Activated CD8-positive, alpha-beta memory T cell treated with anti-CD3 and anti-CD28 coated beads for 4 hours (primary cell): ENCODE data around the gene SLC9A9.

Source experiments
- DNase-seq, 2 donors: peaks; one replicate each; pipeline ENCODE4 v3.0.0-alpha.2; 2020; ENCODE audit warnings: low read depth in 2 of 2

SLC9A9 gene

GRCh38 chr3:143247073-143247472 lies 601.2 kb downstream of the SLC9A9 start:
- DNase-seq = no peak

- no peak for DNase-seq
These were observed 602.6 kb downstream of the SLC9A9 start for GRCh38 chr3:143245692-143246091.

GRCh38 chr3:143244516-143245063 lies 603.7 kb downstream of the SLC9A9 start:
- no peak for DNase-seq

GRCh38 chr3:143243686-143244085 lies 604.6 kb downstream of the SLC9A9 start:
- DNase-seq = no peak

DNA sequence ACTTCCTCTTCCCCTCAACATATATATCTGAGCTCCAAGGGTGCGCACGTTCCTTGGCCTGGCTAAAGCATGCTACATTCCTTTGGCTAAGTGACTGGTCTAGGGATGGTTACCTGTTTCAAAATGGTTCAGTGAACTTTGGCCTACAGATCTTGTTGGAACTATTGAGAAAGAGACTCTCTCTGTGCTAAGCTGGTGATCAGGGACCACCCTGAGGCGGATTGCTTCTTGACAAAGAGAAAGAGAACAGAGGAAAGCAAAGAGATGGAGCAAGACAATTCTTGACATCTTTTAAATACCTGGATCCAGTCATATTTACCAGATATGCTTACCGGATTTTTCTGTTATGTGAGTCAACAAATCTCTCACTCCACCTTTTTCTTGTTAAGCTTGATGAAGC lies 605.6 kb downstream of the SLC9A9 start:
- DNase-seq = no peak

GRCh38 chr3:143242101-143242500 lies 606.2 kb downstream of the SLC9A9 start:
- DNase-seq = no peak

GRCh38 chr3:143241481-143241951 lies 606.8 kb downstream of the SLC9A9 start:
- DNase-seq = no peak

- DNase-seq = no peak
These were observed 607.4 kb downstream of the SLC9A9 start for GRCh38 chr3:143240886-143241285.

- no peak for DNase-seq
These were observed 609.2 kb downstream of the SLC9A9 start for GRCh38 chr3:143239031-143239430.

- no peak for DNase-seq
These were observed 611.1 kb downstream of the SLC9A9 start for GRCh38 chr3:143237077-143237627.

DNA sequence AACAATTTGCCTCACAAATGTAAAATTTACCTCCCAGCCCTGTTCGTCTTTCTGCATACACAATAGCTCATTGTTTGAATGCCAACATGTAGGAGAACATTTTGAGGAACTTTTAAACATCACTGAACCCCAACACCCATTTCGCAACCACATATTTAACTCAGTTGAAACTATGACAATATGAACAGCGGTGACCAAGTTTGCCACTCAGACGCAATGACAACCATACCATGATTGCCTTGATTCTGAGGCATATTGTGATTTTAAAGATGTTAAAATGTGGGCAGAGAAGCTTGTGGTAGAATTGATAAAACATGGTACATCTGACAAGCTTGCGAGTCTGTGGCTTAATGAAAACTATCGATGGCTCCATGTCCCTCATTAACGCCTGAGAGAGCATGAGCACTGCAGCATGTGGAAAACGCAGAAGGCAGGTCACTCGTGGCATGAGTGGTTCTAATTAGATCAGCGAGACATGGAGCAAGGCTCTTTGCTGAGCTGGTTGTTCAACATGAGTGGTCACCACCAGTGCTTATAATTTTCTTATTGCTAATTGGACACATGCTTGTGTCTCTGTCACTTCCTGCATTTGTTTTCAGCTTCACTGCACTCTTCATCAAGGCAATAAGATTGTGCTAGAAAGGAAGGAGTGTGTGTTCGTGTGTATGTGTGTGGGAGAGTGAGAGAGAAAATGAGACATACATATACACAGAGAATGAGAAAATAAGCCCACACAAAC lies 611.9 kb downstream of the SLC9A9 start:
- no peak for DNase-seq

DNA sequence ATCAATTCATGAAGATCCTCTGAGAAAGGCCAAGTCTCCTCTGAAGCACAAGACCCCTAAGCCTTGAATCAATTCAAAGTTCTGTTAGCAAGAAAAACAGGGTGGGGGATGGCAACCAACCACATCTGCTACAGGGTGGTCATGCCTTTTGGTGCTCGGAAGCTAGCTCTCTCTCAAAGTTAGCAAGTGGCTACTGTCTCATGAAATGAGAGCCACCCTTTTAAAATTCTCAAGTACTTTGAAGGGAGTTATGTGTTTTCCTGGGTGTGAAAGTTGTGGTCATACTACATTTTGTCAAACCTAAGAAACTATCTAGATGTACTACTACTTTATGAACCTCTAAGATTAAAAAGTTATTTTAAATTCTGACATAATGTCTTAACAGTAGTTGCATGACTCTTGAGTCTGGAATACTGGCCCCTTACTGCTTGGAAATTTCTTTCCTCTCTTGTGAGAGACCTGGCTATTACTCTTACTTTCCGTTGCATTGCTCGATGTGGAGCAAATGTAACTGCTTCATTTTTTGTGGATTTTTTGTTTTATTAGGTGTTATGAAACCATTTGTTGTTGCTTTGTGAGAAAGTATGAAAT lies 612.6 kb downstream of the SLC9A9 start:
- DNase-seq = no peak

GRCh38 chr3:143234526-143234925 lies 613.7 kb downstream of the SLC9A9 start:
- DNase-seq = no peak

- no peak for DNase-seq
These were observed 615.3 kb downstream of the SLC9A9 start for GRCh38 chr3:143232981-143233380.

DNA sequence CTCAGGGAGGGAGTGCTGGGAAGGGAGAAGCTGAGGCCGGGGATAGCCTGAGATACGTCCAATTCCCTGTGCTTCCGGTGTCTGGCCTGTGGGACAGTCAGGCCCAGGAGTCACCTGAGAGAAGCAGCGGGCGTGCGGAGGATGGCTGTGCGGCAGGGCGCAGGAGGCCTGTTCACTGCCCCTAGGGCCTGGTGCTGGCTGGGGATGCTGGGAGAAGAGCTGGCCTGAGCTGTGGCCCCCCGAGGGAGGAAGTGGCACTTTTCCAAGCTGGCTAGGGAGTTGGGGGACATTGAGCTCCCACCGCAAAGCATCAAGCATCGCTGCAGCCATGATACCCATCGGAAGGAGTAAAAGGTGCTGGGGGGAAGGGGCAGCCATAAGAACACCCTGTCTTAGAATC lies 619.9 kb downstream of the SLC9A9 start:
- no peak for DNase-seq

DNA sequence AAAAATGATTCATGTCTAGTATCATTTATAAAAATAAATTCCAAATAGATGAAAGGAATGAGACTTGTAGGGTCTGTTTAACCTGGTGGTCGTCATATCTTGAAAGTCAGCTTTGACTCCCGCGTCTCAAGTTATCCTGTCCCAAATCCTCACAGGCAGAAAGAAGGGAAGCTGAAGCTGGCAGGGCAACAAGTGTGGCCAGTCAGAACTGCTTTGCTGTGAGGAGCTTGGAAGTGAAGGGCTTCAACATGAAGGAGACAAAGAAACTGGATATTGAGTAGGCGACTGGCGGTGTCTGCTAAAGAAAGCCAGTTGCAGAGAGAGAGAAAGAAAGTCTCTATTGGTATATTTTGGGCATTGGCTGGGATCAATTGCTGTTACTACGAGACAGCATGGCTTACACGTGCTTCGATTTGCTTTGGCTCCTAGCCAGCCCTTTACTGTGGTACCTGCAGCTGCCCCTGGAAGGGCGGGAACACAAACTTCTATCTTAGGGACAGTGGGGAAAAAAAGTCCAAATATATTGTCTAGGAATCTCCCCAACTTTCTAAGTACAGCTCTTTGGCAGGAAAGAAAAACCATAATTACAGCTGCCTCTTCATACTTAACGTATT lies 621.5 kb downstream of the SLC9A9 start:
- no peak for DNase-seq

DNA sequence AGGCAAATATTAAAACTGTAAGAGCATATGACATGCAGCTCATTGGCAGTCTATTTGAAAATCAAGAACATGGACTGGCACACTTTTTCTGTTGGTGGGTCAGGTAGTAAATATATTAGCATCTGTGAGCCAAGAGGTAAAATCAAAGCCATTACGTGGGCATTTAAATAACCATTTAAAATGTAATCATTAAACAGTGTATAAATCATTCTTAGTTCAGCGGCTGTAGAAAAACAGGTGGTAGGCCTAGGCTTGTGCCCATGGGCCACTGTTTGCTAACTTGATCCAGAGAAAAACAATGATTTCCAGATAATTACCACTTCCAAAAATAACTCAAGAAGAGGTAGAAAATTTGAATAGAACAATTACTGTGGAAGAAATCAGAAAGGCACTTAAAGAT lies 623.6 kb downstream of the SLC9A9 start:
- DNase-seq = no peak

GRCh38 chr3:143222981-143223380 lies 625.3 kb downstream of the SLC9A9 start:
- no peak for DNase-seq

DNA sequence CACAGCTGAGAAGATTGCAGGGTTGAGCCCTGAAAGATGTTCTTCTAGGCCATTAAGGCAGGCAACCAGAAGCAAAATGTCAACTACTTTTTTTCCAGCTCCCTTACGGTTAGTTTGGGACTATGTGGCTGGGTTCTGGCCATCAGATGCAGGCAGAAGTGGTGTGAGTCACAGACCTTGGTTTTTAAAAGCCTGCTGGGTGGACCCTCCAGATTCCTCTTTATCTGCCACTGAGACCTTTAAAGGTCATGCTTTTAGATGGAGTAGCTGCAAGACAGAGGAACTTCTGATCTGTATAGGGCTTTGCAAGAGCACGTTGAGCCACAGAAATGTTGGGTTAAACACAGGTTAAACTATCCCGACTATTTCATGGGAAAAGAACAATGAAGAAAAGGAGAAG lies 625.8 kb downstream of the SLC9A9 start:
- DNase-seq = no peak

DNA sequence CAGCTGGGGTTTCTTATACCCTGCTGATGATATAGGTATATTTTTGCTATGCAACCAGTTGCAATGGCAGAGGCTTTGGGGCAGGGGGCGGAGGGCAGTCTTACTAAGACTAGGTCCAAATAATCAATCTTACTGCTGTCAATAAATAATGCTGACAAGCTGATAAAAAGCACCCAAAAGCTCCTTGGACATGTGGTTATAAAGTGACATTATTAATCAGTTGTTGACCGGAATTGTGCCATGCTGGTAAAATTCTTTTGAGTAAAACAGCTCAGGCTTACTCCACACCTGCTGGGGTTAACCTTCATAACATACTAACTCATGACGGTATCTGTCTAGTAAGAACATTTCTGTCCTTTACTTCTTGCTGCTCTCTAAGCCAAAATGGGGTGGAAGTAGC lies 626.8 kb downstream of the SLC9A9 start:
- no peak for DNase-seq

- no peak for DNase-seq
These were observed 627.5 kb downstream of the SLC9A9 start for GRCh38 chr3:143220741-143221140.

GRCh38 chr3:143218166-143218835 lies 630.0 kb downstream of the SLC9A9 start:
- no peak for DNase-seq
